Ovary (tissue), 9 donors: ENCODE measurements around the gene FGFBP1. TPM values are rescaled to one million over a fixed set of nuclear protein-coding genes. Genes with fewer than 3 reads are reported as not detected.

Experiments
- DNase-seq, 5 donors: peaks; one replicate each; pipeline ENCODE4 v3.0.0-alpha.2; 2019 to 2020
- H3K27ac ChIP-seq, 2 donors: fragments of 200-600 bp; one replicate each; pipeline versions ENCODE4 v1.5.1 to v1.8.0; 2019 to 2022
- H3K27me3 ChIP-seq: fragments of 200-600 bp; one replicate; pipeline ENCODE4 v1.8.0; 2022
- H3K36me3 ChIP-seq: fragments of 200-600 bp; sonication (generic); one replicate; pipeline ENCODE4 v1.5.1; 2019
- H3K4me1 ChIP-seq: one replicate; pipeline ENCODE4 v1.8.1; 2013; ENCODE audit warnings: mild to moderate bottlenecking, moderate library complexity; ENCODE audit not compliant: insufficient read depth
- H3K4me3 ChIP-seq: fragments of 200-600 bp; sonication (generic); one replicate; pipeline ENCODE4 v1.5.1; 2017
- H3K9me3 ChIP-seq, 2 donors: fragments of 200-600 bp in 1 of 2; sonication (generic) in 1 of 2; one replicate each; pipeline versions ENCODE4 v1.5.1 to v1.8.1; 2013 to 2019; ENCODE audit warnings: mild to moderate bottlenecking in 1 of 2, moderate library complexity in 1 of 2
- CTCF ChIP-seq, 3 donors: fragments of 450-650 bp in 2 of 3; fragments of 200-600 bp in 1 of 3; IDR thresholded peaks; one replicate each; pipeline versions ENCODE4 v1.5.1 to v1.8.0; 2016 to 2022; ENCODE audit warnings: antibody characterized with exemption in 3 of 3, mild to moderate bottlenecking in 1 of 3
- EP300 ChIP-seq: sonication (generic); formaldehyde crosslinking; IDR thresholded peaks from one replicate; pipeline ENCODE4 v1.6.1; 2017; ENCODE audit warnings: antibody characterized with exemption
- POLR2A ChIP-seq: fragments of 450-650 bp; IDR thresholded peaks from one replicate; pipeline ENCODE4 v1.6.1; 2017; ENCODE audit warnings: antibody characterized with exemption, mild to moderate bottlenecking, moderate library complexity
- WGBS, 3 donors: extraction: QIAGEN DNeasy Blood & Tissue Kit in 1 of 3; methylation state at CpG; one replicate each; pipeline versions ENCODE4 v1.1.5 to v1.1.7; 2013 to 2017; 5-methylcytosine and 5-hydroxymethylcytosine counted together
- intact Hi-C, 4 donors: fragments of 100-400 bp; cut with DNase I; formaldehyde crosslinking; loops; one replicate each; pipeline versions ENCODE4 v1.11.0 to v1.15.1; 2022 to 2023
- polyA plus RNA-seq, 2 donors: library from polyadenylated mRNA; stranded (reverse); fragments of 200-250 nt in 1 of 2; fragments of 350-450 nt in 1 of 2; fragmentation: Illumina TruSeq in 1 of 2; extraction: RNeasy Lipid Tissue Mini Kit (QIAGEN cat#74804) in 1 of 2; gene quantifications; one replicate each; pipeline ENCODE4 v1.2.3, GENCODE V29; 2013 to 2014
- total RNA-seq, 7 donors: library from RNA; depleted of rRNA in 2 of 7; stranded (reverse); fragments of >200 nt in 2 of 7; fragmentation: NEBNext Ultra II Directional in 3 of 7; extraction: Animal tissue kit (Norgen Biotek cat#: 25700) in 3 of 7; gene quantifications; one replicate each; pipeline versions ENCODE4 v1.1.0 to v1.2.4, GENCODE V29; 2016 to 2023
- donor health status: DM: no; HTN: no; CAD: no; lungs with moderate emphysema.
- donor health status: DM: no; HTN: no; CAD: no.
- donor health status: Bipolar disorder and iron deficiency.
- donor health status: DM: yes; HTN: yes; CAD: no.
- donor health status: DM: no; HTN: no; CAD: no.
- donor health status: DM: yes; HTN: yes; CAD: no.

Gene FGFBP1
- total and polyA plus RNA-seq, 9 donors, result 0.36 to 1.4 TPM; not detected in 7

- DNase-seq, result no peak
- intact Hi-C loops, result no loop called here
- Histone ChIP-seq H3K4me3 (no peak overlapping the region), H3K27ac (no peak overlapping the region), H3K9me3 (no peaks in the 10 kb centered on the region), H3K36me3 (no peaks in the 10 kb centered on the region), H3K27me3 (no peaks in the 10 kb centered on the region), H3K4me1 (no peaks in the 10 kb centered on the region)
- WGBS, 3 donors, result 79 to 82% (median 81%) methylated on average over 11 of the region's 11 CpGs
- TF ChIP-seq EP300, result no peak
- no peak for TF ChIP-seq POLR2A
- TF ChIP-seq CTCF (IDR thresholded peaks at IDR 0.05), result no peak
These were observed 30.2 kb upstream of the FGFBP1 start for GRCh38 chr4:15968551-15969300.

GRCh38 chr4:15965325-15965724 lies 26.8 kb upstream of the FGFBP1 start:
- Histone ChIP-seq H3K9me3 (no peaks in the 10 kb centered on the region), H3K4me1 (no peaks in the 10 kb centered on the region), H3K27ac (no peak overlapping the region), H3K4me3 (no peak overlapping the region), H3K36me3 (no peaks in the 10 kb centered on the region), H3K27me3 (no peaks in the 10 kb centered on the region)
- DNase-seq, result no peak
- intact Hi-C loops, result no loop called here
- 89 to 92% (median 91%) methylated on average over 5 of the region's 5 CpGs for WGBS, 3 donors
- TF ChIP-seq EP300, result no peak
- TF ChIP-seq CTCF (IDR thresholded peaks at IDR 0.05), result no peak
- no peak for TF ChIP-seq POLR2A

GRCh38 chr4:15964159-15964558 lies 25.6 kb upstream of the FGFBP1 start:
- 83 to 84% (median 83%) methylated on average over 5 of the region's 5 CpGs for WGBS, 3 donors
- DNase-seq, result no peak
- Histone ChIP-seq H3K27ac (no peak overlapping the region), H3K36me3 (no peaks in the 10 kb centered on the region), H3K4me3 (no peak overlapping the region), H3K4me1 (no peaks in the 10 kb centered on the region), H3K27me3 (no peaks in the 10 kb centered on the region), H3K9me3 (no peaks in the 10 kb centered on the region)
- intact Hi-C loops, result no loop called here
- no peak for TF ChIP-seq CTCF (IDR thresholded peaks at IDR 0.05)
- no peak for TF ChIP-seq POLR2A
- no peak for TF ChIP-seq EP300

GRCh38 chr4:15963576-15963975 lies 25.0 kb upstream of the FGFBP1 start:
- Histone ChIP-seq H3K27ac (no peak overlapping the region), H3K9me3 (no peaks in the 10 kb centered on the region), H3K27me3 (no peaks in the 10 kb centered on the region), H3K4me3 (no peak overlapping the region), H3K4me1 (no peaks in the 10 kb centered on the region), H3K36me3 (no peaks in the 10 kb centered on the region)
- intact Hi-C loops, result no loop called here
- TF ChIP-seq EP300 (no peak), POLR2A (no peak), CTCF (IDR thresholded peaks at IDR 0.05) (no peak)
- WGBS, 3 donors, result 75 to 80% (median 78%) methylated on average over 4 of the region's 4 CpGs
- no peak for DNase-seq
